Esophagus muscularis mucosa (tissue), 4 donors: ENCODE measurements around the gene MLF1.

Experiments
- EP300 ChIP-seq: sonication (generic); formaldehyde crosslinking; IDR thresholded peaks from one replicate; pipeline ENCODE4 v1.6.1; 2017; ENCODE audit warnings: antibody characterized with exemption
- POLR2A ChIP-seq: fragments of 450-650 bp; IDR thresholded peaks from one replicate; pipeline ENCODE4 v1.6.1; 2017; ENCODE audit warnings: antibody characterized with exemption, moderate library complexity, mild to moderate bottlenecking, low read depth
- POLR2AphosphoS5 ChIP-seq, 2 donors: sonication (generic); formaldehyde crosslinking; IDR thresholded peaks; one replicate each; pipeline ENCODE4 v1.6.1; 2017; ENCODE audit warnings: antibody characterized with exemption in 2 of 2
- TF ChIP-seq, protein P1 (sequence below), 3 experiments: fragments of 200-600 bp in 2 of 3; fragments of 450-650 bp in 1 of 3; sonication (generic) in 2 of 3; IDR thresholded peaks; one replicate each; pipeline ENCODE4 v1.5.1; 2017 to 2019; ENCODE audit warnings: antibody characterized with exemption in 3 of 3, mild to moderate bottlenecking in 2 of 3, moderate library complexity in 1 of 3

DNA sequence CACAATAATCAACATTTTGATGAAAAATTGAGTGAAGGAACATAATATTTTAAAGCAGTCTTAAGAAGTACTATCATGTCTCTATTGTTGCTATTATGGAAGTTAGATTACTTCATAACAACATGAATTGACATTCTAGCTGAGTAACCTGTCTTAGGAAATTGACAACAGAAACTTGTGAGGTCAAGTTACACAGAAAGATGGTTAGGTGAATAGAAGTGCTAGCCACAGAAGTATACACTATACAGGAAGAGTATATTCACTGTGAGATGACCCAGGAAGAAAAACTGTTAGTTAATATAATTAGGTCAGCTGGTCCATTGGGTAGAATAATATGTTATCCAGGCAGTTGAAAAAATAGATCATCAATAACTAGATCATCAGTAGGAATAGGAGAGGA is 31.2 kb downstream of the MLF1 start:
- TF ChIP-seq, protein P1, sequence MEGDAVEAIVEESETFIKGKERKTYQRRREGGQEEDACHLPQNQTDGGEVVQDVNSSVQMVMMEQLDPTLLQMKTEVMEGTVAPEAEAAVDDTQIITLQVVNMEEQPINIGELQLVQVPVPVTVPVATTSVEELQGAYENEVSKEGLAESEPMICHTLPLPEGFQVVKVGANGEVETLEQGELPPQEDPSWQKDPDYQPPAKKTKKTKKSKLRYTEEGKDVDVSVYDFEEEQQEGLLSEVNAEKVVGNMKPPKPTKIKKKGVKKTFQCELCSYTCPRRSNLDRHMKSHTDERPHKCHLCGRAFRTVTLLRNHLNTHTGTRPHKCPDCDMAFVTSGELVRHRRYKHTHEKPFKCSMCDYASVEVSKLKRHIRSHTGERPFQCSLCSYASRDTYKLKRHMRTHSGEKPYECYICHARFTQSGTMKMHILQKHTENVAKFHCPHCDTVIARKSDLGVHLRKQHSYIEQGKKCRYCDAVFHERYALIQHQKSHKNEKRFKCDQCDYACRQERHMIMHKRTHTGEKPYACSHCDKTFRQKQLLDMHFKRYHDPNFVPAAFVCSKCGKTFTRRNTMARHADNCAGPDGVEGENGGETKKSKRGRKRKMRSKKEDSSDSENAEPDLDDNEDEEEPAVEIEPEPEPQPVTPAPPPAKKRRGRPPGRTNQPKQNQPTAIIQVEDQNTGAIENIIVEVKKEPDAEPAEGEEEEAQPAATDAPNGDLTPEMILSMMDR (IDR thresholded peaks at IDR 0.05): no peak
- no peak for TF ChIP-seq POLR2AphosphoS5 (IDR thresholded peaks at IDR 0.05)
- no peak for TF ChIP-seq POLR2A
- no peak for TF ChIP-seq EP300
